Pancreas (tissue), 10 donors: ENCODE results near the gene TEKTIP1. TPM values are rescaled to one million over a fixed set of nuclear protein-coding genes. Genes with fewer than 3 reads are reported as not detected.

Experiments used
- ATAC-seq, 4 donors: fragments of 200-7000 bp; cut with Tn5 transposase; one replicate each; pipeline versions ENCODE4 v1.8.0 to v1.9.1; 2020; ENCODE audit warnings: mild to moderate bottlenecking in 4 of 4, moderate library complexity in 4 of 4
- DNase-seq, 6 donors: peaks; one replicate each; pipeline ENCODE4 v3.0.0-alpha.2; 2020
- FAIRE-seq: peaks from 2 replicates; lab custom pipeline; 2012; peaks lifted over from hg19 to GRCh38; lab: Jason Lieb, UNC
- H3K27ac ChIP-seq, 4 donors: fragments of 200-600 bp; sonication (generic); 1 replicate in 3 of 4; 2 replicates in 1 of 4; pipeline versions ENCODE4 v1.5.0 to v1.8.0; 2020
- H3K27me3 ChIP-seq, 4 donors: fragments of 200-600 bp; one replicate each; pipeline ENCODE4 v1.8.0; 2021
- H3K36me3 ChIP-seq, 3 donors: fragments of 200-600 bp; sonication (generic) in 1 of 3; one replicate each; pipeline versions ENCODE4 v1.5.0 to v1.8.0; 2020 to 2021
- H3K4me1 ChIP-seq, 3 donors: fragments of 200-600 bp; one replicate each; pipeline ENCODE4 v1.8.0; 2021
- H3K4me3 ChIP-seq, 4 donors: fragments of 200-600 bp; sonication (generic) in 2 of 4; one replicate each; pipeline versions ENCODE4 v1.5.0 to v1.8.0; 2020 to 2021
- H3K9me3 ChIP-seq, 4 donors: fragments of 200-600 bp; one replicate each; pipeline ENCODE4 v1.8.0; 2021
- CTCF ChIP-seq, 4 donors: fragments of 200-600 bp; sonication (generic) in 3 of 4; IDR thresholded peaks; one replicate each; pipeline versions ENCODE4 v1.5.0 to v1.8.0; 2021; ENCODE audit warnings: antibody characterized with exemption in 4 of 4
- WGBS, 2 donors: extraction: QIAGEN DNeasy Blood & Tissue Kit; methylation state at CpG; one replicate each; pipeline ENCODE4 v1.1.7; 2013; 5-methylcytosine and 5-hydroxymethylcytosine counted together
- intact Hi-C, 3 donors: fragments of 100-400 bp; cut with DNase I; formaldehyde crosslinking; loops; one replicate each; pipeline versions ENCODE4 v1.11.1 to v1.14.2; 2022
- polyA plus RNA-seq, 2 donors: library from polyadenylated mRNA; stranded (reverse); fragments of 200-250 nt; gene quantifications; one replicate each; pipeline ENCODE4 v1.2.3, GENCODE V29; 2013
- total RNA-seq, 6 donors: library from RNA; stranded (reverse); fragmentation: NEBNext Ultra II Directional in 4 of 6; extraction: Animal tissue kit (Norgen Biotek cat#: 25700) in 4 of 6; gene quantifications; one replicate each; pipeline versions ENCODE4 v1.2.1 to v1.2.4, GENCODE V29; 2021 to 2023
- donor health status: healthy with polysubstance abuse.
- donor health status: DM: no; HTN: no; CAD: no; lungs with moderate emphysema.
- donor health status: DM: no; HTN: no; CAD: no.
- donor health status: control.
- donor health status: control.
- donor health status: Bipolar disorder and iron deficiency.
- donor health status: DM: yes; HTN: yes; CAD: no.
- donor health status: DM: no; HTN: no; CAD: no.
- donor health status: DM: no; HTN: no; CAD: no.
- donor health status: DM: yes; HTN: yes; CAD: no.

Gene TEKTIP1
- total and polyA plus RNA-seq, 8 donors = 0.73 to 5.6 (median 2.3) TPM

- DNase-seq (no peak), ATAC-seq (no peak), FAIRE-seq (no peak)
- WGBS, 2 donors = 93 to 97% methylated on average over 13 to 14 of the region's 14 CpGs
- Histone ChIP-seq H3K4me3 (no peak overlapping the region), H3K9me3 (no peaks in the 10 kb centered on the region), H3K36me3 (peaks cover 0 to 22% (median 0%) of the 10 kb centered on the region in 3 donors), H3K4me1 (no peaks in the 10 kb centered on the region), H3K27ac (no peak overlapping the region), H3K27me3 (no peaks in the 10 kb centered on the region)
- no peak for TF ChIP-seq CTCF (IDR thresholded peaks at IDR 0.05)
- intact Hi-C loops = no loop called here
Measured at GRCh38 chr19:3493651-3494050, 45.3 kb upstream of the TEKTIP1 start.

GRCh38 chr19:3494051-3494450, 44.9 kb upstream of the TEKTIP1 start:
- H3K27me3 ChIP-seq = no peaks in the 10 kb centered on the region
- FAIRE-seq (no peak), DNase-seq (no peak), ATAC-seq (peak in 2 of 4 donors; percentile 38 to 56)
- no peak overlapping the region for H3K27ac ChIP-seq
- no peak for TF ChIP-seq CTCF (IDR thresholded peaks at IDR 0.05)
- peaks cover 0 to 22% (median 0%) of the 10 kb centered on the region in 3 donors for H3K36me3 ChIP-seq
- peaks cover 0 to 3% (median 0%) of the 10 kb centered on the region in 3 donors for H3K4me1 ChIP-seq
- no peaks in the 10 kb centered on the region for H3K9me3 ChIP-seq
- no peak overlapping the region for H3K4me3 ChIP-seq
- intact Hi-C loops = no loop called here
- WGBS, 2 donors = 90 to 91% methylated on average over 14 to 15 of the region's 15 CpGs

GRCh38 chr19:3494559-3494958, 44.4 kb upstream of the TEKTIP1 start:
- peaks cover 0 to 22% (median 0%) of the 10 kb centered on the region in 3 donors for H3K36me3 ChIP-seq
- no peak for ATAC-seq

GRCh38 chr19:3496392-3497273, 42.3 kb upstream of the TEKTIP1 start:
- DNase-seq (no peak), FAIRE-seq (no peak), ATAC-seq (no peak)
- intact Hi-C loops = no loop called here
- no peak for TF ChIP-seq CTCF (IDR thresholded peaks at IDR 0.05)
- no peaks in the 10 kb centered on the region for H3K27me3 ChIP-seq
- peaks cover 0 to 7% (median 3%) of the 10 kb centered on the region in 3 donors for H3K4me1 ChIP-seq
- WGBS, 2 donors = 95 to 96% methylated on average over 32 of the region's 32 CpGs
- peaks cover 0 to 16% (median 0%) of the 10 kb centered on the region in 3 donors for H3K36me3 ChIP-seq
- no peaks in the 10 kb centered on the region for H3K9me3 ChIP-seq
- H3K4me3 ChIP-seq = no peak overlapping the region
- H3K27ac ChIP-seq = no peak overlapping the region

More at GRCh38 chr19:3494559-3494958, 44.4 kb upstream of the TEKTIP1 start:
- peaks cover 0 to 7% (median 3%) of the 10 kb centered on the region in 3 donors for H3K4me1 ChIP-seq
- 91 to 93% methylated on average over 18 of the region's 18 CpGs for WGBS, 2 donors
- no peak for FAIRE-seq
- DNase-seq = no peak
- no peak for TF ChIP-seq CTCF (IDR thresholded peaks at IDR 0.05)
- no peaks in the 10 kb centered on the region for H3K27me3 ChIP-seq
- H3K4me3 ChIP-seq = no peak overlapping the region
- H3K27ac ChIP-seq = no peak overlapping the region
- H3K9me3 ChIP-seq = no peaks in the 10 kb centered on the region
- intact Hi-C loops = no loop called here
